WERI-Rb-1 (cell line): ENCODE measurements around the gene CLIC5.

Experiments
- DNase-seq: peaks from one replicate; pipeline ENCODE4 v3.0.0-alpha.2; 2020
- H3K27ac ChIP-seq: fragments of 250-450 bp; sonication (Bioruptor Pico); 2 replicates; pipeline ENCODE4 v1.5.1; 2020; ENCODE audit warnings: mild to moderate bottlenecking, moderate library complexity
- H3K27me3 ChIP-seq: fragments of 250-450 bp; sonication (Bioruptor Pico); 2 replicates; pipeline ENCODE4 v1.5.1; 2021; ENCODE audit warnings: mild to moderate bottlenecking, low read depth, moderate library complexity; ENCODE audit not compliant: insufficient read depth, severe bottlenecking
- H3K36me3 ChIP-seq: fragments of 250-450 bp; sonication (Bioruptor Pico); 2 replicates; pipeline ENCODE4 v1.5.1; 2020; ENCODE audit warnings: mild to moderate bottlenecking, moderate library complexity
- H3K4me3 ChIP-seq: 2 replicates; pipeline ENCODE4 v1.5.1; 2011; ENCODE audit warnings: low read depth, mild to moderate bottlenecking, control low read depth, low read length
- H3K9me3 ChIP-seq: fragments of 250-450 bp; sonication (Bioruptor Pico); 2 replicates; pipeline ENCODE4 v1.5.1; 2021; ENCODE audit warnings: mild to moderate bottlenecking, moderate library complexity; ENCODE audit not compliant: severe bottlenecking
- TF ChIP-seq, protein P1 (sequence below): IDR thresholded peaks from 2 replicates; pipeline ENCODE4 v1.5.1; 2011; ENCODE audit warnings: low read depth, mild to moderate bottlenecking, control low read depth, inconsistent platforms, low read length

The CLIC5 gene

GRCh38 chr6:46035242-46035641, 19.6 kb upstream of the CLIC5 start:
- H3K36me3 ChIP-seq = no peaks in the 10 kb centered on the region
- no peaks in the 10 kb centered on the region for H3K27me3 ChIP-seq
- DNase-seq = no peak
- H3K4me3 ChIP-seq = no peak overlapping the region
- H3K9me3 ChIP-seq = no peaks in the 10 kb centered on the region
- no peak overlapping the region for H3K27ac ChIP-seq
- TF ChIP-seq, protein P1, sequence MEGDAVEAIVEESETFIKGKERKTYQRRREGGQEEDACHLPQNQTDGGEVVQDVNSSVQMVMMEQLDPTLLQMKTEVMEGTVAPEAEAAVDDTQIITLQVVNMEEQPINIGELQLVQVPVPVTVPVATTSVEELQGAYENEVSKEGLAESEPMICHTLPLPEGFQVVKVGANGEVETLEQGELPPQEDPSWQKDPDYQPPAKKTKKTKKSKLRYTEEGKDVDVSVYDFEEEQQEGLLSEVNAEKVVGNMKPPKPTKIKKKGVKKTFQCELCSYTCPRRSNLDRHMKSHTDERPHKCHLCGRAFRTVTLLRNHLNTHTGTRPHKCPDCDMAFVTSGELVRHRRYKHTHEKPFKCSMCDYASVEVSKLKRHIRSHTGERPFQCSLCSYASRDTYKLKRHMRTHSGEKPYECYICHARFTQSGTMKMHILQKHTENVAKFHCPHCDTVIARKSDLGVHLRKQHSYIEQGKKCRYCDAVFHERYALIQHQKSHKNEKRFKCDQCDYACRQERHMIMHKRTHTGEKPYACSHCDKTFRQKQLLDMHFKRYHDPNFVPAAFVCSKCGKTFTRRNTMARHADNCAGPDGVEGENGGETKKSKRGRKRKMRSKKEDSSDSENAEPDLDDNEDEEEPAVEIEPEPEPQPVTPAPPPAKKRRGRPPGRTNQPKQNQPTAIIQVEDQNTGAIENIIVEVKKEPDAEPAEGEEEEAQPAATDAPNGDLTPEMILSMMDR = no peak

- H3K9me3 ChIP-seq = no peaks in the 10 kb centered on the region
- TF ChIP-seq, protein P1 = no peak
- H3K27me3 ChIP-seq = no peaks in the 10 kb centered on the region
- no peak for DNase-seq
- H3K36me3 ChIP-seq = no peaks in the 10 kb centered on the region
- no peak overlapping the region for H3K4me3 ChIP-seq
- H3K27ac ChIP-seq = no peak overlapping the region
These were observed 16.7 kb upstream of the CLIC5 start for GRCh38 chr6:46032110-46032998.

DNA sequence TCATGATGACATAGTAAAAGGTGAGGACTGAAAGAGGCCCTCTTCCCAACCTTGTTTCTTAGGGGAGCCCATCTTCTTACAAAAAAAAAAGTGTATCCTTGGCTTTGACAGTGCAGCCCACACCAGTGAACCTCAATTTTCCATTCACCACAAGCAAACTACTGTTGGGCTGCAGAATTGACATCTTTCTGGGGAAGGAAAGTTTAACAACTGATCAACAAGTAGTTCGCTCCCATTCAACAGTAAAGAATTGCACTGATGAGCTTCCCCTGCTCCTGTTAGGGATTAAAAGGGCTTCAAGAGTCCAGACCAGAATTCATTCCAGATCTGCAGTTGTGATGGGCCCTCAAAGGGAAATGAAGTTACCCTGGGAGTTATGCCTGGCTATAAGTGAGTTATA, 13.9 kb upstream of the CLIC5 start:
- TF ChIP-seq, protein P1 = no peak
- H3K9me3 ChIP-seq = no peaks in the 10 kb centered on the region
- no peak for DNase-seq
- H3K27ac ChIP-seq = no peak overlapping the region
- H3K4me3 ChIP-seq = no peak overlapping the region
- H3K27me3 ChIP-seq = no peaks in the 10 kb centered on the region
- no peaks in the 10 kb centered on the region for H3K36me3 ChIP-seq

DNA sequence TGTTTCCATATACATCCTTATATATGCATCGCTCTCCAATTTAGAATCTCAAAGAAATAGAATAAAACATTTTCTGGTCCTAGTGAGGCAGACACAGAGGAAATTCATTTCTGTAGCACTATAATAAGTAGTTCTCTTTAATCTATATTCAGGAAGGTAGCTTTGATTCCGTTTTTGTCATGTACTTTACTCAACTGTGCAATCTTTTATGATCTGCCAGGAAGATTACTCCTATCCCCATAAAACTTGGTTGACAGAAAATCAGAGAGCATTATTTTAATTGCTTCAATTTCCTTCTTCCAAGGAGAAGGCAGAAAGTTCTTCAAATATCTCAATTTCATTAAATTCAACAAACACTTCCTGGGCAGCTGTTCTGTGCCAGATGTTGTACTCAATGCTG, 10.6 kb upstream of the CLIC5 start:
- TF ChIP-seq, protein P1 = no peak
- Histone ChIP-seq H3K27me3 (no peaks in the 10 kb centered on the region), H3K27ac (no peak overlapping the region), H3K9me3 (no peaks in the 10 kb centered on the region), H3K4me3 (no peak overlapping the region), H3K36me3 (no peaks in the 10 kb centered on the region)
- DNase-seq = no peak

- Histone ChIP-seq H3K4me3 (no peak overlapping the region), H3K27ac (no peak overlapping the region), H3K9me3 (no peaks in the 10 kb centered on the region), H3K27me3 (no peaks in the 10 kb centered on the region), H3K36me3 (no peaks in the 10 kb centered on the region)
- TF ChIP-seq, protein P1 = no peak
- no peak for DNase-seq
These were observed 9.9 kb upstream of the CLIC5 start for GRCh38 chr6:46025573-46025972.
